ENCODE data around the gene HNRNPA3. TPM values are rescaled to one million over a fixed set of nuclear protein-coding genes. Genes with fewer than 3 reads are reported as not detected.

HNRNPA3 gene
- total and polyA plus RNA-seq, 2 of the 13 experiments (the other 11 are each of a cell fraction or from before 2014, with no cell fraction given) = 73.3 to 97.7 TPM

GRCh38 chr2:177165721-177166711 lies 46.6 kb upstream of the HNRNPA3 start (continued):
- TF ChIP-seq NFKBIZ (CRISPR knock-in tag; IDR thresholded peaks at IDR 0.05) (no peak), ATF5 (CRISPR knock-in tag; IDR thresholded peaks at IDR 0.05; ENCODE audit: low read depth) (no peak), KLF11 (CRISPR knock-in tag; IDR thresholded peaks at IDR 0.05) (0 out of 2 replicates have a peak, but pooled peaks have one; percentile 49), RCOR2 (CRISPR knock-in tag; IDR thresholded peaks at IDR 0.05) (peak; percentile 58; the same call in 1 of the 2 replicates), SMYD3 (CRISPR knock-in tag; IDR thresholded peaks at IDR 0.05) (0 out of 2 replicates have a peak, but pooled peaks have one; percentile 24), ZNF232 (CRISPR knock-in tag; IDR thresholded peaks at IDR 0.05; ENCODE audit: borderline replicate concordance) (no peak), CREB1 (IDR thresholded peaks at IDR 0.05) (no peak), CREB1 (CRISPR knock-in tag; IDR thresholded peaks at IDR 0.05) (peak; percentile 61), ZNF550 (CRISPR knock-in tag; IDR thresholded peaks at IDR 0.05; ENCODE audit: borderline replicate concordance) (no peak), HOXA5 (CRISPR knock-in tag; IDR thresholded peaks at IDR 0.05) (0 out of 2 replicates have a peak, but pooled peaks have one; percentile 21), ZSCAN29 (CRISPR knock-in tag; conservative IDR thresholded peaks at IDR 0.05) (0 out of 2 replicates have a peak, but pooled peaks have one; percentile 80), REST (IDR thresholded peaks at IDR 0.05; ENCODE audit: borderline replicate concordance in 1 of 2, low read depth in 1 of 2, low read length in 2 of 2) (no peak), MIER3 (CRISPR knock-in tag; IDR thresholded peaks at IDR 0.05; ENCODE audit: borderline replicate concordance) (no peak), ZMAT3 (CRISPR knock-in tag; conservative IDR thresholded peaks at IDR 0.05) (no peak), SNAPC5 (CRISPR knock-in tag; IDR thresholded peaks at IDR 0.05; ENCODE audit: borderline replicate concordance) (0 out of 2 replicates have a peak, but pooled peaks have one; percentile 41), KDM4B (CRISPR knock-in tag; IDR thresholded peaks at IDR 0.05) (no peak), PRDM10 (CRISPR knock-in tag; IDR thresholded peaks at IDR 0.05; ENCODE audit: low read depth) (peak; percentile 88), MXI1 (IDR thresholded peaks at IDR 0.05; ENCODE audit: borderline replicate concordance, low read depth, low read length) (peak; percentile 11; the same call in 1 of the 3 replicates), ZNF644 (CRISPR knock-in tag; IDR thresholded peaks at IDR 0.05; ENCODE audit: low read depth) (peak; percentile 44; the same call in 1 of the 2 replicates), SYNCRIP (IDR thresholded peaks at IDR 0.05; ENCODE audit: insufficient read depth, low read depth, low read length) (no peak)

Measured in HepG2 (cell line).